T-helper 9 cell (primary cell): ENCODE results near the gene TRERF1.

ENCODE experiments used
- DNase-seq: peaks from one replicate; pipeline ENCODE4 v3.0.0-alpha.2; 2020

TRERF1 gene

DNA sequence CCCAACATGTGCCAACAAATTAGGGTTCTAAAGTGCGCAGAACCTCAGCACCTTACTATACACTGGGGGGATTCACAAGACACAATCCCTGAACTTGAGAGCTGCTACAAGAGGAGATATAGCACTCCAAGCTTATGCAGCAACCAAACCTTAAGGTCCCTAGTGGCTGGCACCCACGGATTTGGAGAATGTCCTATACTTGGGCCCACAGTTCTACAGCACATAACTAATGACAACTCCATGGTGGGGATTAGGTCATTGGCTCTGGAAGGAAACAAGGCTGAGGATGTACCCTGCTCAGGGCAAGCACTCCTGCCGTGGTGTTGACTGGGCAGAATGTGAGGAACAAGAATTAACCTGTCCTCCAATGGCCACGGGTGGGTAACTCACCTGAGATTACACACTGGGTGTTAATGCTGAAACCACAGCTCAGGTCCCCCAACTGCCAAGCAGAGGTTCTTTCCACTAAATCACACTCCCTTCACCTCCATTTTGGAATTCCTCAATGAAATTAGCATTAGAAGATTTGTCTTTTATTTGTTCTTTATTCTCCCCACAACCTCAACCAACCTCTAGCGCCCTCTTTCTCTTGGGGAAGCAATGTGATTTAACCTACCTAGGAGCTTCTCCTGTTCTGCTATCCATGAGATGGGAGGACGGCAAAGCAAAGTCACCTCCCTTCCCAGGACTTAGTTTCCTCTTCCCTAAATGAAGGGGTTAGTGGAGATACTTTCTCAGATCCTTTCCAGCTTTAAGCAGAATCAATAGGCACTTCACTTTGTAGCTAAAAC, 32.0 kb downstream of the TRERF1 start:
- DNase-seq, result no peak

DNA sequence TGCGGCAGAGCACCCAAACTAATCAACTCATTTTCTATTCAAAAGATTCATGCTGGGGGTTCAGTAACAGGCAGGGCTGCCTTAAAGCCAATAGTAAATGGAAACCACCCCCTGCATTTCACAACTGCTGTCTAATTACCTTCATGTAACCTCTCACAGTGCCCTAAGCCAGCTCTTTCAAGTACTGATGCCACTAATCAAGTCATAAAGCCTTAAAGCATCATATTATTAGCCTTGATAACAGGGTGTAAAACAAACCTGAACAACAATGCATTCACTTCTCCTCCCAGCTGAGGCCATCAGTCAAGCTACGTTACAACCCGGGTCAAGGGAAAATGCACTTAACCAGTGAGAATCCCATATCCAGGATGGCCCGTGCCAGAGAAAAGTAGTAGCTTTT, 33.0 kb downstream of the TRERF1 start:
- no peak for DNase-seq

DNA sequence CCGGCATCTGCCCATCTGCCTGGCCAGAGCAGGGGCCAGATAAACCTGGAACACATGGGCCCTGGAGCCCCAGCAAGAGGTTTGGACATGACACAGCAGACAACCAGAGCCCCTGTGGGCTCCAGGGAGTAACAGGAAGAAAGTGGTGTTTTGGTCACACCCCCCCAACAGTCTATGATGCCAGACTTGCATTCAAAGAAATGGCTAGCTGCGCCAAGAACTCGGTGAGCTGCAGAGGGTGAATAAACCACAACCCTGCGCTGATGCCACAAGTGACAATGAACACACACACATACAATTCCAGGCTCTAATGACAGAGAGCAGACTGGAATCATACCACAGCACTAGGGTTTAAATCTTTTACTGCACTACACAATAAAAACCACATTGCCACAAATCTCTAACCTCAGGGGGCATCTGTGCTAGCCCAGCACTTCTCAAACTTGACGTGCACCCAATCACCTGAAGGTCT, 34.0 kb downstream of the TRERF1 start:
- DNase-seq, result peak; percentile 18

DNA sequence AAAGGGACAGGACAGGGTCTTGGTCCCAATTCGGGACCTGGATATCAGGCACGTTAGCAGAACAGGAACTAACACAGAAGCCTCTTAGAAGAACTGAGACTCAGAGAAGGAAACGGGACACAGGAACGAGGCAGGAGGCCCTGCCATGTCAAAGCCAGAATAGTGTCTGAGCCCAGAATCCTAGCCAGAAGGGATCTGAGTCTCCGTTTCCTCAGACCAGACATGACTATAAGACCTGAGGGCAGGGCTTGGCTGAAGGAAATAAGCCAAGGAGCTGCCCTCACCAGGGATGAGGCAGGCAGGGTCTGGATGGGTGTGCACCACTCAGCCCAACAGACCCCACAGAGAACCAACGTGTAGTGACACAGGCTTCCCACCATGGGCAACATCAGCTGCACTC, 40.3 kb downstream of the TRERF1 start:
- DNase-seq, result no peak

DNA sequence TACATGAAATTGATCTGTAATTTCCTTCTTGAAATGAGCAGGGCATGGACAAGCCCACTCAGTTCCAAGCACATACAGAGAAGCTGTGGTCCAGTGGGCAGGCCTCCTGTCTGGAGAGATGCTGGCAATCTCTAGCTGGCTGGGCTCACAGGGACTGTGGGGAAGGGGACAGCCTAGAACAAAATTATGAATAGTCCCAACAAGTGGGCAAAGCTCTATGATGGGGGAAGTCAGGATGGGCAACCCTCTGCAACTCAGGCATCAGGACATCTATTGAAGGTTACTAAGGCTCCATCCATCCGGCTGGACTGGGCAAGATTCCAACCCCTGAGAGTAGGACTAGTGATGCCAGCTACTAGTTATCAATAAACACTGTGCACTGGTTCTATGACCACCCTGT, 40.9 kb downstream of the TRERF1 start:
- DNase-seq, result no peak

DNA sequence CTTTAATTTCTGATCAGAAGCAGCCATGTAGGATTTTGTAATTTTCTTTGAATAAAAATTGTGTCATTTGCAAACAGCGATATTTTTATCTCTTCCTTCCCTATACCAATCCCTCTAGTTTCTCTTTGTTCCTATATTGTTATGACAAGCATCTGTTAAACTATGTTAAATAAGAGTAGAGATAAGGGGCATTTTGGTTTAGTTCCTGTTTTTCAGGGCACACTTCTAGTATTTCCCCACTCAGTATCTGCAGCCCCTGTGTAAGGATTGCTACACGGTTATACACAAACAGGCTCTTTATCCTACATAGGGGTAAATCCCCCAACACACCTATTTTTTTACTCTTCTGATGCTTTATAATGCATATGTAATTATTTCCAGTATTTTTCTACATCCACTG, 42.1 kb downstream of the TRERF1 start:
- no peak for DNase-seq

DNA sequence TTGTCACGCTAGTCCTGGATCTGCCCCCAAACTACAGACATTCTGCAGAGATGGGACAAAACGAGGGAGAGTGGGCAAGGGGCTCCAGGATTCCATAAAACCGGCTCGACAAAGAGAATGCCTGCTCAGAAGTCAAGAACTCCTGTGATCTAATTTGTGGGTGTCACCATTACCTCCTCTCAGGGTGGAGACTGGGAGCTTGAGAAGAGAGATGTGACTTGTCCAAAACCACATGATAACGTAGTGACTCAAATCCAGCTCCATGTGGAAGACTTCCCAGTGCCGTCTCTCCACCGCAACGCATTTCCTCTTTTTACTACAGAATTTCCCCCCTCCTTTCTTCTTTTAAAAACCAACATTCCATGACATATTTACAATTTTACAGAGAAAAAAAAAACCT, 44.3 kb downstream of the TRERF1 start:
- no peak for DNase-seq

DNA sequence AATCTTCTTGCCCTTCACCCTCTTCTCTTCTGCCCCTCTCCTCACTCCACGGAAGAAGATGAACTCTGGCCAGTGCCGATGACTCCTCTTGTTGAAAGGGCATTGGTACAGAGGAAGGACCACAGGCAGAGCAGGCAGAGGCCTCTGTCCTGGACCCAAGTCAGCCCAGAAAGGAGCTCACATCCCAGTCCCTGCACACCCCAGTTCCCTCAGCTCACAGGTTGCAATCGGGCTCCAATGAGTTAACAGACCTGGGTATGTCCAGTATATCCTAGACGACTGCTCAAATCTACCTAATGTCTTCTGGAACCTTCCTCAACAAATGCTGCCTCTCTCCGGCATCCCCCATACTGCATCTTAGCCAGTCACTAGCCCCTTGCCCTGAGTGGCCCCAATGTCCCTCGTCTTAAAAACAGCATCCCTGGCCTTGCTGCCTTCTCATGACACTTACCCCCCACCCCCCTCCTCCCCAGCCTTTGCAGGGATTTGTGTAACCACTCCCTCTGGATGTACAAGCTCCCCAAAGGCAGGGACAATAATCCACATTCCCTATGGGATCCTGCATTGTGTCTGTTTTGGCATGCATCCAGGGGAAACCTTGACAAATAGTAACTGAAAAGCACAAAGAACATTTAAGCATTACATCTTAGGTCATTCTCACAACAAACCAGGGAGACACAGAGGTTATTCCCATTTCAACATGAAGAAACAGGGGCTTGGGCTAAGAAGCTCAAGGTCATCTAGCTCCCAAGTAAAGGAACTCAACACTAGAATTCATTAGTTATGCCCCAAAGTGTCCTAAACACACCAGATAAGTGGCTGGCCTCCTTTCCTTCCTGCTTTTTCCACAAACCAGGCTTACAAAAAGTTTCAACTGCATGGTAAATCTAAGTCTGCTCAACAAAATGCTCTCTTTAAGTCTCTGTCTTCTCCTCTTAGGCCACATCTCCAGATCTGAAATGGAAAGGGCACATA, 45.1 kb downstream of the TRERF1 start:
- no peak for DNase-seq

DNA sequence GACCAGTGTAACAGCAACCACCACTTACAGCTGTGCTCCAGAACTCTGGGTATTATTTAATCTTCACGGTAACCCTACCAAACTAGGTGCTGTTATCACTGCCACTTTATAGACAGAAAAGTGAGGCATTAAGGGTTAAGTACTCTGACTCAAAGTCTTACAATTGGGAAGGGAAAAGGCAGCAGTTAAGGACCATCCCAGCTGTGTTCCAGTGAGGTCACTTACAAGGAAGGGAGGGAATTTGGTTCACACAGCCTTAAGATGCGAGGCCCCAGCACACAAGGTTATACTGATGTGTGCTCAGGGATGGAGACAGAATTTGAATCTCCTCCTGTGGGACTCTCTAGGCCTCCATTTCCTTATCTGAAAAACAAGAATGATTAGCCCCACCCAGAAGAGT, 46.7 kb downstream of the TRERF1 start:
- DNase-seq, result no peak

DNA sequence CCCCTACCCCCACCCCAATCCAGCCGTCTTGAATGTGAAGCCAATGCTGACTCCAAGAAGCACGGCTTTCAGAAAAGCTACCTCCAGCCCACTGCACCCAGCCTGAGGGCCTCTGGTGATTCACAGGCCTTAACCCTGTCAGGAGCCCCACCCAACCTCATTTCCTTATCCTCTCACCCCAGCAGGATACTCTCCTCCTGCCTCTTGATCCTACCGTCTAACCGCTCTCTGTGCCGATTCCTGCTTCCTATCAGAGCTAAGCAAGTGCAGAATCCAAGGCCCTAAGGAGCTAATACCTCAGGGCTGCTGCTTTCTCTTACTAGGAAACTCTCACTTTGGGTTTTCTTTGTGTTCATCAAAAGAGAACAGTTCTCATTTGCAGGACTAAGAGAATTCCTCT, 47.2 kb downstream of the TRERF1 start:
- DNase-seq, result no peak

DNA sequence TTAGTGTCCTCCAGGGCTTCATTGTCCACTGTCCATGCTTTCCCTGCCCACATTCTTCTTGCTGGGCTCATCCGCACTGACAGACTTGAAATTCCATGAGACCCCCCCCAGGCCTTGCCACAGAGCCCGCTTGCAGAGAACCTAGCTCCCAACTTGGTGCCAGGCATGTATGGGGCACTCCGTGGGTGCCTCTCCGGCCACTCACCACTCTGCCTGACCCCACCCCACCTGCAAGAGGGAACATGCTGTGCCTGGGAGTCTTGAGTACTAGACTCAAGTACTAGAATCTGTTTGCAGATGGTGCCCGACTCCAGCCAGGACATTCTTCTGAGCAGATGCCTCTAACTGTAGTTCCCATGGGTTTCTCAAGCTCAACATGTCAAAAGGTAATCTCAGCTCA, 47.9 kb downstream of the TRERF1 start:
- DNase-seq, result no peak

DNA sequence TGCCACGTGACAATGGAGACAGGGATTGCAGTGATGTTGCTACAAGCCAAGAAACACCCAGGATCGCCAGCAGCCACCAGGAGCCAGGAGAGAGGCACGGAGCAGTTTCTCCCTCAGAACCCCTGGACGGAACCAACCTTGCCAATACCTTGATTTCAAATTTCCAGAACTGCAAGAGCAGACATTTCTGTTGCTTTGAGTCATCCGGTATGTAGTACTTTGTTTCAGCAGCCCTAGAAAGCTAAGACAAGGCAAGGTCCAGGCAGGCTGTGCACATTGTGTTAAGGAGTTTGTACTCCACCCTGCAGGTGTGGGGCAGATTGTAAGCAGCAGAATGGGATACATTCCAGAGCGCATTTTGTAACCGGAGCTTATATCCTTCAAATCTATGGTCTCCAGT, 48.3 kb downstream of the TRERF1 start:
- DNase-seq, result no peak

DNA sequence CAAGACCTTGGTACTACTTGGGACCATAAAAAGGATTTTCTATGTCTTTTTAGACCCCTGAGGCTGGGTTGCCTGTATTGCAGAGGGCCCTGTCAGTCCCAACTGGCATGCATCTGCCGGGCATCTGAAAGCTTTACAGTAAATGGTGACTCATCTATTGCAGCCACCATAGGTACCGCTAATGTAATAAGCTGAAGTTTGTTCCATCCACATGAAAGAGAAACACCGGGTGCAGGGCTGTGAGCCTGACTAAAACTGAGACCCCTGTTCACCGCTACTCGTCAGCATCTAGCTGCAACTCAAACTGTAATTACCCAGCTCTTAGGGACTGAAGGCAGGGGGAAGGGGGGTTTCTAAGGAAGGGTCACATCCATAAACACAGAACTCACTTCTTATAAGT, 49.5 kb downstream of the TRERF1 start:
- no peak for DNase-seq

DNA sequence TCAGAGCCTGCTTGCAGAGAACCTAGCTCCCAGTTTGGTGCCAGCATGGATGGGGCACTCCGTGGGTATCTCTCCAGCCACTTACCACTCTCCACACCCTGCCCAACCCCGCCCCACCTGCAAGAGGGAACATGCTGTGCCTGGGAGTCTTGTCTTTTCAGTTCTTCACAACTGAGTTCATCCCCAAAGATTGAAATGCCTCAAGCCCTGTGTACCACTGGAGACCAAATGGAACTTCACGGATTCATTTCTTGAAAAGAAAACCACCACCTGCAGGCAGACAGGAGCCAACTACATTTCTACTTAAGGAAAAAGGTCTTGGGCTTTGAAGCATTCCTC, 50.1 kb downstream of the TRERF1 start:
- no peak for DNase-seq

DNA sequence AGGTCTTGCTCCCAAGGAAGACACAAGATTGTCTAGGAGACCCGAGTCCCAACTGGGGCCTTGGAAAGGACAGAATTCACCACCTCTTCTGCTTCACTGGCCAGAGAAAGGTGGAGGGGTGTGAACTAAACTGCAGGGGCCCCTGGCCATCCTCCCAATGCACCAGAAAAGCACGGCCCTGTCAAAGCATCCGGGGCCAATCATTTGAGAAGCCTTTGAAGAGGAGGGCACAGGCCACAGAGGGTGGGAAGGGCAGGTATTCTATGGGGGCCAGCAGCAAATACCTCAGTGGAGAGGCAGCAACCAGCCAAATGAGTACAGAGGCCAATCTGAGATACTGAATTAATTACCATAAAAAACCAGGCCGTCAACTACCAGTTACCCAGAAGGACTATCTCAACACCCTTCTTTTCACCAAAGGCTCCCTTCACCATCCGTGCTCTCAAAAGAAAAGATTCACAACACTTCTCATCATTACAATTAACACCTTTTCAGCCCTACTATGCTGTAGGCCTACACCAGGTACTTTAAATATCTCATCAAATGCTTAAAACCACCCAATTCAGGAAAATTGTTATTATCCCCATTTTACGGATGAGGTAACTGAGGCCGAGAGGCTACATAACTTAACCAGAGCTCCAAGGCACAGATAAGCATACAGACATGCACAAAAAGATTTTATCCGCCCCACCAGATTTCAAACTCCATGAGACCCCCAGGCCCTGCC, 50.7 kb downstream of the TRERF1 start:
- no peak for DNase-seq

DNA sequence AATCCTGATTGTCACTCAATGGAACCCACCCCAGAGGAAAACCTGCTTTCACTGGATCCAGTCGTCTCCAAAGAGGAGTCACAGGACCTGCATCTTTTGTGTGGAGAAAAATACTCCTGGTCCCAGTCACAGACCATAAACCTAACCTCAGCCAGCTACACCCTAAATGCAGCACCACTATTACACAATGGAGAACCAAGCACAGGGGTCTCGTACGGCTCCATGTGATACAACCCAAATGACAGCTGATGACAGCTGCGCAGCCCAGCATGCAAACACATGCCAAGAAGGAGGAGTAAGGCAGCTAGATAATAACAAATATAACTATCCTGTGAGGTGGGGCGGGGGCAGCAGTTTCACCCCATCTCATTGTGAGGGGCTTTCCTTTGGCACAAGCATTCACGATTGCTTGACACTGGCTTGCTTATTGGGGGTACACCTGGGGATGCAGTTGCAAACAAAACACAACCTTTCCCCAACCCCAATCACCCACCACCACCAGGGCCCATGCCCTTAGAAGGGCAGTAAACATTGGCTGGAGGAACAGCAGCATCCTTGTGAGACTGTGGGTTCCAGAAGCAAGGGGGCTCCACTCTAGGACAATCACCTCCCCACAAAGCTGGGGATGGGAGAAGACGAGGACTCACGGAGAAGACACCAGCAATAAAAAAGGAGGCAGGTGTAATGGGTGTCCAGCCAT, 51.5 kb downstream of the TRERF1 start:
- no peak for DNase-seq

DNA sequence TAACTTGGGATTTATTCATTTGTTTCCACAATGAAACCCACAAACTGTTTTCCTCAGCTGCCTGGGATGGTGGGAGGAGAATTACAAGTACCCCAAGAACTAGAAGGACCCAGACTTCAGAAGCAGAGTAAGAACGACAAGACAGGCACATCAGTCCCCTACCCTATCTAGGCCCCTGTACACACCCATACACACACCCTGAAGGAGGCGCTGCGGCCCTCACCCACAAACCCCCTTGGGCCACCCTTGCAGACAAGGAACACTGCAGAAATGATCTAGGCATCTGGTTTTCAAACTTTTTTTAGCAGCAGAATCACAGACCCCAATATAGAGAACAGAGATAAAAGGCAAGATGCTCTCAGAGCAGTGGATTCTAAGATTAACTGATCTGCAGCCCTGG, 55.0 kb downstream of the TRERF1 start:
- DNase-seq, result no peak

DNA sequence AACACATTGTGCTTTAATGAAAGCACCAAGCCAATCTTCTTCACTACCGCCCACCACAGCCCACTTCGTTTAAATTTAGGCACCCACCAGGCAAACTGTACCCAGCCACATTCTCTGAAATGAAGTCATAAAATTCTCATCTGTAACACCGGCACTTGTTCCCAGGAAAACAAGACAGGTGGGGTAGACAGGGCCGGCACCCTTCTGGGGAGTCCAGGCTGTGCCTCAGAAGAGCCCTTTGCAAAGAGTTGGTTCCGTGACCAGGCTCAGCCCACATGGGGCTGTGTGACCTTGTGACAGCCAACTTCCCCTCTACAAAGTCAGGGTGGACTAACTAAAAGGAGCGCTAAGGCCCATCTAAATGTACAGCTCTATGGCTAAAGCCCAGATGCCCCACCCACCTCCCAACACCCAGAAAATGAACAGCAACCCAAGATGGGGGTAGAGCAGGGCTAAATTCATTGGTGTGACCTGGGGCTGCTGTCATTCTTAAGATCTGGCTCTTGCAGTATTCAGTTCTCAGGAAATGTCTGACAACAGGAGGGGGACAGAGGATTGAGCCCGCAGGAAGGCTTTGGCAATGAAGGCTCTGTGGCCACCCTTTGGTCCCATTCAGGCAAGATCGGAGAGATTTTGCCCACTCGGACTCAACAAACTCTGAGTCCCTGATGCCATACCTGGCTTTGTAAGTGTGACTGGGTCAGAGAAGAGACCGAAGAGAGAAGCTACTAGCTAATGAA, 56.7 kb downstream of the TRERF1 start:
- no peak for DNase-seq

DNA sequence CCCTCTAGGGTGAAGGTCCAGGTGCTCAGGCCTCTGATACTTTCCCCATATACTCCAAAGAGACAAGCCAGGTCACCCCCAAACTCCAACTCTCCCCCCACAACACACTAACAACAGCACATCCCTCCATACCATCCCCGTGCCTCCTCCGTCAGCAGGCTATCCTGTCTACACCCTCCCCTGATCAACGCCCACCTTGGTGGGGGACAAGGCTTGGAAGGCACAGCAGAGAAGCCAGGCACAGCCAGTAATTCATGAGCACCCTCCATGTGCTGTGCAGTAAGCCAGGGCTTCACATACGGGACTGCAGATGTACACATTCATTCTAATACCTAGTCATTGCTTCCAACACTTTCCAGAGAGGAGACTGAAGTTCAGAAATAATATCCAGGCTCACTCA, 57.6 kb downstream of the TRERF1 start:
- no peak for DNase-seq

DNA sequence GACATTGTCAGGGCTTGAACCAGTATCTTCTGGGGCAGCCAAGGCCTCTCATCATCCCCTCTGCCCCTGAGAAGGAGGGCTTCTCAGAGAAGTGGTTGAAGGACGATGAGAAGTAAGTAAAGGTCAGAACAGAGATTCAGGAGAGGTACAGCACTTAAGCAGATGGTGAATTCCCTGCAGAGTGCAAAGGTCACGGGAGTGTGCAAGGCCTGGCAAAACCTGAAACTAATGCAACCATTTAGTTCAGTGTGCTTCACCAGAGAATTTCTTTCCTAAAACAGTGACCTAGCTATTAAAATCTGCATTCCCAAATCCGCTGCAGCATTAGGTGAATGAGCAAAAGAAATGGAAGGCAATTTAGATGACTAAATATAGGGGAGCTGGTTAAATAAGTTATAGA, 58.4 kb downstream of the TRERF1 start:
- no peak for DNase-seq

DNA sequence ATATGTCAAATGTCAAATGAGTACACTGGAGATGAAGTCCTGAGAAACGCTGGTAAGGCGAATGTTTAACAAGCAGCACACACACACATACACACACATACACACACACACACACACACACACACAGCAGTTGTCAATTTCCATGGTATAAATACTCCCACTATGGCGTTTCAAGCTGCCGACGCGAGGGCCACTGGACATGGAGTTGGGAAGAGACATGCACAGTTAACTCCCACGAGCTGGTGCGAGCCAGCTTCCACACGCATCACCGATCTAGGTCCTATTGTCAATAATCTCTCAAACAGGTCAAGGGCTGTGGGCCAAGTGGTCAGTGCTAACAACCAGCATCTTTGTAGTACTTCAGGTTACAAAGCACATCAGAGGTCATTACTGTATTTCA, 58.9 kb downstream of the TRERF1 start:
- no peak for DNase-seq

DNA sequence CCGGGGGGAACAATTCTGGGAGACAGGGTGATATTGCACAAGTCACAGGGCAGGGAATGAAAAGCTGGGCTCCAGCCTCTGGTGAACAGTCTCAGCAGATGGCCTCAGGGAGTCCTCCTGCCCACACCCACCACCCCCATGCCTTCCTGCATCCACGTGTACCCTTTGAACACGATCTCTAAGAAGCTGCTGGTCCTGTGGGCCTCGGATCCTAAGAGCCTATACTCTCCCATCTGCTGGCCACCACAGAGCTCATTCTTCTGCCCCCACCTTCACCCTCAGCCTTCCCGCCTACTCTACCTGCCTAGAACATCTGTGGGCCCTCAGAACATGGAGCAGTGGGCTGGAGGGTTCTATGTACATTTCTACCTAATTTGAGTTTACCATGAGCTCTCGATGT, 60.3 kb downstream of the TRERF1 start:
- DNase-seq, result no peak
